GM23338 (cell line): ENCODE measurements around the gene ABCB11. TPM values are rescaled to one million over a fixed set of nuclear protein-coding genes. Genes with fewer than 3 reads are reported as not detected.

Source experiments
- ATAC-seq: fragments of 200-7000 bp; cut with Tn5 transposase; 3 replicates; pipeline ENCODE4 v1.9.1; 2020
- DNase-seq: peaks from one replicate; pipeline ENCODE4 v3.0.0-alpha.2; 2015; ENCODE audit warnings: low spot score
- H2AFZ ChIP-seq: fragments of 200-600 bp; sonication (generic); 2 replicates; pipeline ENCODE4 v1.8.0; 2016; ENCODE audit warnings: antibody characterized with exemption, mild to moderate bottlenecking, moderate library complexity
- H3F3A ChIP-seq: fragments of 200-600 bp; sonication (generic); replicated peaks from 2 replicates; pipeline ENCODE4 v1.8.0; 2017; ENCODE audit warnings: antibody characterized with exemption, mixed run types, low read depth
- H3K27ac ChIP-seq: fragments of 200-600 bp; sonication (generic); 2 replicates; pipeline ENCODE4 v1.6.1; 2016; ENCODE audit warnings: low read depth
- H3K27me3 ChIP-seq: fragments of 200-600 bp; sonication (generic); 2 replicates; pipeline ENCODE4 v1.8.0; 2016; ENCODE audit warnings: mild to moderate bottlenecking, mixed run types, moderate library complexity; ENCODE audit not compliant: insufficient read depth
- H3K36me3 ChIP-seq: fragments of 200-600 bp; sonication (generic); 2 replicates; pipeline ENCODE4 v1.8.0; 2016; ENCODE audit warnings: mild to moderate bottlenecking; ENCODE audit not compliant: insufficient read depth
- H3K4me1 ChIP-seq: fragments of 200-600 bp; sonication (generic); 2 replicates; pipeline ENCODE4 v1.8.0; 2016; ENCODE audit warnings: mild to moderate bottlenecking, moderate library complexity; ENCODE audit not compliant: insufficient read depth
- H3K4me2 ChIP-seq: fragments of 200-600 bp; sonication (generic); 2 replicates; pipeline ENCODE4 v1.7.1; 2017; ENCODE audit warnings: mixed run types
- H3K4me3 ChIP-seq: fragments of 200-600 bp; sonication (generic); 2 replicates; pipeline ENCODE4 v1.6.1; 2016; ENCODE audit warnings: mixed run types
- H3K79me2 ChIP-seq: fragments of 200-600 bp; sonication (generic); replicated peaks from 2 replicates; pipeline ENCODE4 v1.8.0; 2017; ENCODE audit warnings: mild to moderate bottlenecking; ENCODE audit not compliant: insufficient read depth
- H3K9me2 ChIP-seq: fragments of 200-600 bp; sonication (generic); 2 replicates; pipeline ENCODE4 v1.8.0; 2017; ENCODE audit not compliant: insufficient read depth
- H4K20me1 ChIP-seq: fragments of 200-600 bp; sonication (generic); replicated peaks from 2 replicates; pipeline ENCODE4 v1.8.0; 2017; ENCODE audit warnings: mild to moderate bottlenecking; ENCODE audit not compliant: insufficient read depth
- H3K27ac Mint-ChIP-seq: 2 replicates; pipeline ENCODE4 v1.8.0; 2020; ENCODE audit warnings: inconsistent platforms, mild to moderate bottlenecking, moderate library complexity, mixed read lengths
- H3K27me3 Mint-ChIP-seq: 3 replicates; pipeline ENCODE4 v1.8.0; 2022; ENCODE audit warnings: low read depth, mild to moderate bottlenecking, moderate library complexity, mixed read lengths, inconsistent platforms; ENCODE audit not compliant: insufficient read depth, poor library complexity
- H3K36me3 Mint-ChIP-seq: 3 replicates; pipeline ENCODE4 v1.8.0; 2021; ENCODE audit warnings: low read depth, mild to moderate bottlenecking, inconsistent platforms, moderate library complexity, mixed read lengths
- H3K4me1 Mint-ChIP-seq: 3 replicates; pipeline ENCODE4 v1.8.0; 2020; ENCODE audit warnings: mild to moderate bottlenecking, inconsistent platforms, mixed read lengths
- H3K4me3 Mint-ChIP-seq: 3 replicates; pipeline ENCODE4 v1.8.0; 2021; ENCODE audit warnings: moderate library complexity, mild to moderate bottlenecking, inconsistent platforms, mixed read lengths
- H3K9me3 Mint-ChIP-seq: 3 replicates; pipeline ENCODE4 v1.8.0; 2020; ENCODE audit warnings: moderate library complexity, mild to moderate bottlenecking, inconsistent platforms, mixed read lengths
- CREB1 ChIP-seq: fragments of 250-450 bp; sonication (Bioruptor Pico); IDR thresholded peaks from 2 replicates; pipeline ENCODE4 v1.5.0; 2020; ENCODE audit warnings: low read depth, mild to moderate bottlenecking, moderate library complexity
- EZH2phosphoT487 ChIP-seq: fragments of 200-600 bp; sonication (generic); IDR thresholded peaks from one replicate; pipeline ENCODE4 v1.8.1; 2018; ENCODE audit warnings: antibody characterized with exemption; ENCODE audit not compliant: unreplicated experiment
- JUNB ChIP-seq: IDR thresholded peaks from one replicate; pipeline ENCODE4 v1.6.1; 2016; ENCODE audit warnings: antibody characterized with exemption; ENCODE audit not compliant: unreplicated experiment
- NANOG ChIP-seq: IDR thresholded peaks from 2 replicates; pipeline ENCODE4 v1.6.1; 2016; ENCODE audit warnings: antibody characterized with exemption, borderline replicate concordance
- POLR2AphosphoS5 ChIP-seq: IDR thresholded peaks from 2 replicates; pipeline ENCODE4 v1.6.1; 2016; ENCODE audit warnings: antibody characterized with exemption, low read depth
- REST ChIP-seq: IDR thresholded peaks from one replicate; pipeline ENCODE4 v1.6.1; 2018; ENCODE audit warnings: antibody characterized with exemption; ENCODE audit not compliant: unreplicated experiment
- STAT1 ChIP-seq: IDR thresholded peaks from one replicate; pipeline ENCODE4 v1.6.1; 2016; ENCODE audit warnings: antibody characterized with exemption; ENCODE audit not compliant: unreplicated experiment
- ZNF331 ChIP-seq: fragments of 250-450 bp; sonication (Bioruptor Pico); IDR thresholded peaks from 2 replicates; pipeline ENCODE4 v1.5.0; 2020; ENCODE audit warnings: low read depth, mild to moderate bottlenecking, moderate library complexity
- polyA plus RNA-seq: library from polyadenylated mRNA; unstranded; fragments of >200 nt; fragmentation: Nextera tagmentation; extraction: Ambion mirVana; gene quantifications from 2 replicates; pipeline ENCODE4 v1.2.1, GENCODE V29; 2016
- total RNA-seq: library from RNA; depleted of rRNA; stranded (reverse); fragments of >200 nt; shearing (Covaris generic); gene quantifications from 2 replicates; pipeline ENCODE4 v1.2.3, GENCODE V29; 2014
- TF ChIP-seq, protein P1 (sequence below): IDR thresholded peaks from 2 replicates; pipeline ENCODE4 v1.6.1; 2016; ENCODE audit warnings: antibody characterized with exemption
- TF ChIP-seq, protein P2 (sequence below), 2 experiments: fragments of 200-600 bp in 1 of 2; sonication (generic) in 1 of 2; conservative IDR thresholded peaks; 2 replicates each; pipeline versions ENCODE4 v1.5.1 to v1.6.1; 2016 to 2017; ENCODE audit warnings: antibody characterized with exemption in 2 of 2, low read depth in 2 of 2, mild to moderate bottlenecking in 2 of 2, moderate library complexity in 1 of 2

ABCB11 gene
- total and polyA plus RNA-seq, 2 experiments from 2014 or later: not detected

DNA sequence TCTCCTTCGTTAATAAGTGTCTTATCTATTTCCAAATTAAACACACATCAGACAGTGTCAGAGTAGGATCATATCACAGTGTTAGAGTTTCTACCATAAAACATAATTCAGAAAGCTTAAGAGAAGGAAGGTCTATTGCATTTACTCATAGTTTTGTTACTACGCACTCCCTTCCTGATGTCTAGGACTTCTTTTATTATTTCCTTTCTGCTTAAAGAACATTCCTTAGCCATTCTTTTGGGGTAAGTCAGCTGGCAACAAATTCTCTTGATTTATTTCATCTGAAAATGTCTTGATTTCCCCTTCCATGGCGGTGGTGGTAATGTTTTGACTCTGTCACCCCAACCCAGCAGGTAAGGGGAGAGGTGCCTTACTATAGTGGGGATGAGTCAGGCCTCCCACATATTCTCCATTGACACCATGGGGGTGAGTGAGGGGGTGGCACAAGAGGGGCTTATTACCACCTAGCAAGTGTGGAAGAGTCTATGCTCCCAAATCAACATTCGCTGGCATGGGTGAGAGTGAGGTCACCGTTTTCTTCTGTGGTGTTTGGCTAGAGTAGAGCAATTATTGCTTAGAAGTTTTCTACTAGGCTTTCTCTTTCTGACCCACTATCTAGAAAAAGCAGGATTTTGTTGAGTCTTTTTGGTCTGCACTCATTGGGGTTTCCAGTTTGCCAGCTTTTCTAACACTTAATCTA is 29.9 kb downstream of the ABCB11 start:
- Mint-ChIP-seq H3K27me3 (peaks cover 2% of the 10 kb centered on the region), H3K4me1 (no peaks in the 10 kb centered on the region), H3K36me3 (no peaks in the 10 kb centered on the region), H3K4me3 (no peak overlapping the region), H3K27ac (no peak overlapping the region), H3K9me3 (no peaks in the 10 kb centered on the region; the same call in 2 of the 3 replicates)
- H3K4me2 ChIP-seq: no peak overlapping the region
- H3K4me3 ChIP-seq: no peak overlapping the region
- H3F3A ChIP-seq: no peaks in the 10 kb centered on the region
- no peaks in the 10 kb centered on the region for H4K20me1 ChIP-seq
- no peak overlapping the region for H3K27ac ChIP-seq
- no peaks in the 10 kb centered on the region for H3K79me2 ChIP-seq
- TF ChIP-seq ZNF331 (CRISPR knock-in tag) (no peak), POLR2AphosphoS5 (no peak), CREB1 (CRISPR knock-in tag) (no peak)
- H3K4me1 ChIP-seq: no peaks in the 10 kb centered on the region
- no peak for DNase-seq
- no peak for ATAC-seq
- H3K9me2 ChIP-seq: peaks cover 3% of the 10 kb centered on the region; the same call in 1 of the 2 replicates
- no peaks in the 10 kb centered on the region for H3K36me3 ChIP-seq
- no peaks in the 10 kb centered on the region for H3K27me3 ChIP-seq
- no peak overlapping the region for H2AFZ ChIP-seq

DNA sequence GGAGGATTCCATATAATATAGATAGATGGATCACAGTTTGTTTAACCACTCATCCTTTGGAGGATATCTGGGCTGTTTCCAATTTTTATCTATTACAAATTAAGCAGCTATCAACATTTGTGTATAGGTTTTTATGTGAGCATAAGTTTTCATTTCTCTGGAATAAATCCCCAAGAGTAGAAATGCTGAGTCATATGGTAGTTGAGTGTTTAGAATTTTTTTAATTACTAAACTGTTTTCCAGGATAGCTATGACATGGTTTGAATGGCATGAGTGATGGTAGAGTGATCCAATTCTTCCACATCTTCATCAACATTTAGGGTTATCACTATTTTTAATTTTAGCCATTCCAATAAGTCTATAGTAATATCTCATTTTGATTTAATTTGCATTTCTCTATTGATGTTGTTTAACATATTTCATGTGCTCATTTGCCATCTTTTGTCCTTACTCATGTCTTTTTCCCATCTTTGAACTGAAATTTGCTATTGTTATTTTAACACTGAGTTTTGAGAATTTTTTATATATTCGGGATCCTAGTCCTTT is 31.4 kb downstream of the ABCB11 start:
- DNase-seq (no peak), ATAC-seq (no peak)
- Histone ChIP-seq H4K20me1 (no peaks in the 10 kb centered on the region), H3K4me1 (no peaks in the 10 kb centered on the region), H3K4me2 (no peak overlapping the region), H3F3A (no peaks in the 10 kb centered on the region), H3K9me2 (peaks cover 3% of the 10 kb centered on the region; the same call in 1 of the 2 replicates), H3K27ac (no peak overlapping the region), H3K4me3 (no peak overlapping the region), H3K79me2 (no peaks in the 10 kb centered on the region), H3K27me3 (no peaks in the 10 kb centered on the region), H3K36me3 (no peaks in the 10 kb centered on the region), H2AFZ (no peak overlapping the region)
- no peak overlapping the region for H3K4me3 Mint-ChIP-seq
- H3K4me1 Mint-ChIP-seq: no peaks in the 10 kb centered on the region
- TF ChIP-seq STAT1: no peak
- no peak for TF ChIP-seq EZH2phosphoT487
- no peak for TF ChIP-seq NANOG
- no peak for TF ChIP-seq REST
- TF ChIP-seq, protein P1, sequence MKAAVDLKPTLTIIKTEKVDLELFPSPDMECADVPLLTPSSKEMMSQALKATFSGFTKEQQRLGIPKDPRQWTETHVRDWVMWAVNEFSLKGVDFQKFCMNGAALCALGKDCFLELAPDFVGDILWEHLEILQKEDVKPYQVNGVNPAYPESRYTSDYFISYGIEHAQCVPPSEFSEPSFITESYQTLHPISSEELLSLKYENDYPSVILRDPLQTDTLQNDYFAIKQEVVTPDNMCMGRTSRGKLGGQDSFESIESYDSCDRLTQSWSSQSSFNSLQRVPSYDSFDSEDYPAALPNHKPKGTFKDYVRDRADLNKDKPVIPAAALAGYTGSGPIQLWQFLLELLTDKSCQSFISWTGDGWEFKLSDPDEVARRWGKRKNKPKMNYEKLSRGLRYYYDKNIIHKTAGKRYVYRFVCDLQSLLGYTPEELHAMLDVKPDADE: no peak
- no peak for TF ChIP-seq POLR2AphosphoS5
- no peak for TF ChIP-seq JUNB
- no peak for TF ChIP-seq ZNF331 (CRISPR knock-in tag)
- TF ChIP-seq CREB1 (CRISPR knock-in tag): no peak
- TF ChIP-seq, protein P2, sequence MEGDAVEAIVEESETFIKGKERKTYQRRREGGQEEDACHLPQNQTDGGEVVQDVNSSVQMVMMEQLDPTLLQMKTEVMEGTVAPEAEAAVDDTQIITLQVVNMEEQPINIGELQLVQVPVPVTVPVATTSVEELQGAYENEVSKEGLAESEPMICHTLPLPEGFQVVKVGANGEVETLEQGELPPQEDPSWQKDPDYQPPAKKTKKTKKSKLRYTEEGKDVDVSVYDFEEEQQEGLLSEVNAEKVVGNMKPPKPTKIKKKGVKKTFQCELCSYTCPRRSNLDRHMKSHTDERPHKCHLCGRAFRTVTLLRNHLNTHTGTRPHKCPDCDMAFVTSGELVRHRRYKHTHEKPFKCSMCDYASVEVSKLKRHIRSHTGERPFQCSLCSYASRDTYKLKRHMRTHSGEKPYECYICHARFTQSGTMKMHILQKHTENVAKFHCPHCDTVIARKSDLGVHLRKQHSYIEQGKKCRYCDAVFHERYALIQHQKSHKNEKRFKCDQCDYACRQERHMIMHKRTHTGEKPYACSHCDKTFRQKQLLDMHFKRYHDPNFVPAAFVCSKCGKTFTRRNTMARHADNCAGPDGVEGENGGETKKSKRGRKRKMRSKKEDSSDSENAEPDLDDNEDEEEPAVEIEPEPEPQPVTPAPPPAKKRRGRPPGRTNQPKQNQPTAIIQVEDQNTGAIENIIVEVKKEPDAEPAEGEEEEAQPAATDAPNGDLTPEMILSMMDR (conservative IDR thresholded peaks at IDR 0.05; ENCODE audit: low read depth in 2 of 2): no peak
- H3K9me3 Mint-ChIP-seq: no peaks in the 10 kb centered on the region; the same call in 2 of the 3 replicates
- peaks cover 2% of the 10 kb centered on the region for H3K27me3 Mint-ChIP-seq
- no peak overlapping the region for H3K27ac Mint-ChIP-seq
- no peaks in the 10 kb centered on the region for H3K36me3 Mint-ChIP-seq
